OCI-LY7 (cell line): ENCODE measurements around the gene SPG7. TPM values are rescaled to one million over a fixed set of nuclear protein-coding genes. Genes with fewer than 3 reads are reported as not detected.

Source experiments
- BruUV-seq: library from RNA; stranded (reverse); fragments of 400-500 nt; replicated peaks from 2 replicates; lab custom pipeline; 2021; lab: Mats Ljungman, UMichigan
- CTCF ChIA-PET: fragments of 300-600 bp; sonication (Branson Sonifier 250); formaldehyde crosslinking; loops from one replicate; lab custom pipeline; 2022; ENCODE audit warnings: antibody characterized with exemption; ENCODE audit not compliant: unreplicated experiment; lab: Charles Lee
- POLR2A ChIA-PET: fragments of 300-600 bp; sonication (Branson Sonifier 250); formaldehyde crosslinking; loops from one replicate; lab custom pipeline; 2022; ENCODE audit warnings: antibody characterized with exemption; lab: Charles Lee
- DNase-seq: peaks from one replicate; pipeline ENCODE4 v3.0.0-alpha.2; 2015; ENCODE audit warnings: low spot score
- H2AFZ ChIP-seq: fragments of 200-600 bp; sonication (generic), shearing (Covaris generic); 2 replicates; pipeline ENCODE4 v1.6.1; 2014; ENCODE audit warnings: mild to moderate bottlenecking, antibody characterized with exemption, low read length, moderate library complexity
- H3K27ac ChIP-seq: fragments of 200-600 bp; sonication (generic); 2 replicates; pipeline ENCODE4 v1.5.1; 2014; ENCODE audit warnings: mixed run types, low read depth, mild to moderate bottlenecking, moderate library complexity, low read length, inconsistent platforms; ENCODE audit not compliant: poor library complexity, severe bottlenecking
- H3K36me3 ChIP-seq: fragments of 200-600 bp; sonication (generic); 2 replicates; pipeline ENCODE4 v1.6.1; 2014; ENCODE audit warnings: mild to moderate bottlenecking, antibody characterized with exemption, low read length, moderate library complexity, mixed read lengths; ENCODE audit not compliant: insufficient read depth
- H3K4me1 ChIP-seq: fragments of 200-600 bp; sonication (generic); 2 replicates; pipeline ENCODE4 v1.5.1; 2014; ENCODE audit warnings: mild to moderate bottlenecking, low read length; ENCODE audit not compliant: insufficient read depth, poor library complexity, severe bottlenecking
- H3K4me2 ChIP-seq: fragments of 200-600 bp; sonication (generic); 2 replicates; pipeline ENCODE4 v1.6.1; 2014; ENCODE audit warnings: mild to moderate bottlenecking, low read length
- H3K4me3 ChIP-seq: fragments of 200-600 bp; sonication (generic); 2 replicates; pipeline ENCODE4 v1.5.1; 2014; ENCODE audit warnings: mild to moderate bottlenecking, low read depth, low read length; ENCODE audit not compliant: poor library complexity, severe bottlenecking
- H3K79me2 ChIP-seq: fragments of 200-600 bp; sonication (generic); 2 replicates; pipeline ENCODE4 v1.6.1; 2016; ENCODE audit warnings: low read depth, mild to moderate bottlenecking, low read length, moderate library complexity, mixed read lengths; ENCODE audit not compliant: insufficient read depth
- H3K9me2 ChIP-seq: fragments of 200-600 bp; sonication (generic); 2 replicates; pipeline ENCODE4 v1.6.1; 2016; ENCODE audit warnings: mild to moderate bottlenecking, low read length, mixed read lengths; ENCODE audit not compliant: insufficient read depth
- H3K9me3 ChIP-seq: fragments of 200-600 bp; sonication (generic); 2 replicates; pipeline ENCODE4 v1.6.1; 2014; ENCODE audit warnings: mild to moderate bottlenecking, mixed run types, low read length, mixed read lengths
- H4K20me1 ChIP-seq: fragments of 200-600 bp; sonication (generic); 2 replicates; pipeline ENCODE4 v1.6.1; 2014; ENCODE audit warnings: mild to moderate bottlenecking, antibody characterized with exemption, low read length, moderate library complexity, mixed read lengths; ENCODE audit not compliant: insufficient read depth
- EZH2phosphoT487 ChIP-seq: fragments of 200-600 bp; sonication (generic); IDR thresholded peaks from 2 replicates; pipeline ENCODE4 v1.6.1; 2018; ENCODE audit warnings: low read depth, borderline replicate concordance, mild to moderate bottlenecking, mixed run types, antibody characterized with exemption, low read length, moderate library complexity, mixed read lengths
- intact Hi-C: fragments of 100-400 bp; cut with micrococcal nuclease; formaldehyde crosslinking; loops from one replicate; pipeline ENCODE4 v1.10.0; 2022; ENCODE audit not compliant: unreplicated experiment
- total RNA-seq, 2 experiments: library from RNA; depleted of rRNA in 1 of 2; stranded (reverse); fragments of >200 nt in 1 of 2; shearing (Covaris generic) in 1 of 2; gene quantifications; 2 replicates each; pipeline ENCODE4 v1.2.3, GENCODE V29; 2014 to 2022
- TF ChIP-seq, protein P1 (sequence below): fragments of 200-600 bp; sonication (generic); conservative IDR thresholded peaks from 2 replicates; pipeline ENCODE4 v1.5.1; 2014; ENCODE audit warnings: mild to moderate bottlenecking, antibody characterized with exemption, low read length, moderate library complexity, mixed read lengths

Gene SPG7
- total RNA-seq, 2 experiments from 2014 or later = 92.7 to 121 TPM

DNA sequence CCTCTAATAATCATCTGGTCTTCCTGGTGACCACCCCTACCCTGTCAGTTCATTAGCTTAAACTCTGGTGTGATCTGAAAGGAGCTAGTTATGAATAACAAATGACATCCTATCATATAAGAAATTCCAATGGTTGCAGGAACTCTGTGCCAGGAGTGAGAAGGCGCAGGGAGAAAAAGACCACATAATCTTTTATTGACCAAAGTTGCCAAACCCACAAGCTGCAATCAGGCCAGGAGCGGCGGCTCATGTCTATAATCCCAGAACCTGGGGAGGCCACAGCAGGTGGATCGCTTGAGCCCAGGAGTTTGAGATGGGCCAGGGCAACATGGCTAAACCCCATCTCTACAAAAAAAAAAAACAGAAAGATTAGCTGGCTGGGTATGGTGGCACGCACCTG lies 41.3 kb upstream of the SPG7 start:
- Histone ChIP-seq H3K27ac (no peak overlapping the region), H3K9me3 (no peaks in the 10 kb centered on the region), H4K20me1 (peaks cover 17% of the 10 kb centered on the region), H3K4me3 (no peak overlapping the region), H3K4me2 (no peak overlapping the region), H2AFZ (no peak overlapping the region), H3K79me2 (peaks cover 88% of the 10 kb centered on the region), H3K9me2 (no peaks in the 10 kb centered on the region), H3K4me1 (no peaks in the 10 kb centered on the region), H3K36me3 (peaks cover 65% of the 10 kb centered on the region)
- no TSS peak for BruUV-seq
- no peak for TF ChIP-seq EZH2phosphoT487
- DNase-seq = no peak
- POLR2A ChIA-PET = interaction anchor here (1.6 kb wide), 1 partner anchor 10 kb away, joined by 7 read pairs; no protein-coding TSS in a partner anchor
- intact Hi-C loops = no loop called here
- CTCF ChIA-PET = no interaction called here

DNA sequence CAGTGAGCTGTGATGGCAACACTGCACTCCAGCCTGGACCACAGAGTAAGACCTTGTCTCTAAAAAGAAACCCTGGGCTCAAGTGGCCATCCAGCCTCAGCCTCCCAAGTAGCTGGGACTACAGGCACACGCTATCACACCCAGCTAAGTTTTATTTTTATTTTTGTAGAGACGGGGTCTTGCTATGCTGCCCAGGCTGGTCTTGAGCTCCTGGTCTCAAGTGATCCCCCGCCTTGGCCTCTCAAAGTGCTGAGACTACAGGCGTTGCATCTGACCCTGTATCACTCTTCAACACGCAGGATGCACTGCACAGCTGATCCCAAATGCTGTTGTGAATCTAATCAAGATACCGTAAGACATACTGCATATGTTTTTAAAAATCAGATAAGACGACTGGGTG lies 40.8 kb upstream of the SPG7 start:
- TF ChIP-seq, protein P1, sequence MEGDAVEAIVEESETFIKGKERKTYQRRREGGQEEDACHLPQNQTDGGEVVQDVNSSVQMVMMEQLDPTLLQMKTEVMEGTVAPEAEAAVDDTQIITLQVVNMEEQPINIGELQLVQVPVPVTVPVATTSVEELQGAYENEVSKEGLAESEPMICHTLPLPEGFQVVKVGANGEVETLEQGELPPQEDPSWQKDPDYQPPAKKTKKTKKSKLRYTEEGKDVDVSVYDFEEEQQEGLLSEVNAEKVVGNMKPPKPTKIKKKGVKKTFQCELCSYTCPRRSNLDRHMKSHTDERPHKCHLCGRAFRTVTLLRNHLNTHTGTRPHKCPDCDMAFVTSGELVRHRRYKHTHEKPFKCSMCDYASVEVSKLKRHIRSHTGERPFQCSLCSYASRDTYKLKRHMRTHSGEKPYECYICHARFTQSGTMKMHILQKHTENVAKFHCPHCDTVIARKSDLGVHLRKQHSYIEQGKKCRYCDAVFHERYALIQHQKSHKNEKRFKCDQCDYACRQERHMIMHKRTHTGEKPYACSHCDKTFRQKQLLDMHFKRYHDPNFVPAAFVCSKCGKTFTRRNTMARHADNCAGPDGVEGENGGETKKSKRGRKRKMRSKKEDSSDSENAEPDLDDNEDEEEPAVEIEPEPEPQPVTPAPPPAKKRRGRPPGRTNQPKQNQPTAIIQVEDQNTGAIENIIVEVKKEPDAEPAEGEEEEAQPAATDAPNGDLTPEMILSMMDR = no peak
- TF ChIP-seq EZH2phosphoT487 = no peak
- Histone ChIP-seq H3K79me2 (peaks cover 91% of the 10 kb centered on the region), H2AFZ (no peak overlapping the region)

DNA sequence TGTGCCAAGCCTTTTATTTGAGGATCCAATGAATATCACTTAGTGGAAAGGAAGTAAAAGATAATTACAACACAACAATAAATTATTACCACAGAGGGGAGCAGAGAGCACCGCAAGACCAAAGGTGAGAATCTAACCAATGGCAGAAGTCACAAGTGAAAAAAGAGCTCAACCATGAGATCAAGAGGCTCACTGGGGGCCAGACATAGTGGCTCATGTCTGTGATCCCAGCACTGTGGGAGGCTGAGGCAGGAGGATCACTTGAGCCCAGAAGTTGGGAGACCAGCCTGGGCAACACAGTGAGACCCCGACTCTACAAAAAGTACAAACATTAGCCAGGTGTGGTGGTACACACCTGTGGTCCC lies 35.5 kb upstream of the SPG7 start:
- Histone ChIP-seq H3K9me2 (no peaks in the 10 kb centered on the region), H4K20me1 (peaks cover 63% of the 10 kb centered on the region), H3K27ac (no peak overlapping the region), H3K79me2 (peaks cover 100% of the 10 kb centered on the region), H2AFZ (no peak overlapping the region), H3K9me3 (no peaks in the 10 kb centered on the region), H3K4me2 (no peak overlapping the region), H3K36me3 (peaks cover 57% of the 10 kb centered on the region), H3K4me3 (no peak overlapping the region), H3K4me1 (peaks cover 44% of the 10 kb centered on the region)
- no TSS peak for BruUV-seq
- ChIA-PET CTCF (no interaction called here), POLR2A (interaction anchor here (1.0 kb wide), 1 partner anchor 17 kb away, joined by 3 read pairs; no protein-coding TSS in a partner anchor)
- no peak for DNase-seq
- TF ChIP-seq, protein P1 = no peak
- TF ChIP-seq EZH2phosphoT487 = no peak
- intact Hi-C loops = no loop called here

More for the DNA sequence above, 40.8 kb upstream of the SPG7 start:
- H4K20me1 ChIP-seq = peaks cover 21% of the 10 kb centered on the region
- H3K4me3 ChIP-seq = no peak overlapping the region
- no peak overlapping the region for H3K27ac ChIP-seq
- H3K9me2 ChIP-seq = no peaks in the 10 kb centered on the region
- H3K4me1 ChIP-seq = no peaks in the 10 kb centered on the region
- BruUV-seq = no TSS peak
- H3K36me3 ChIP-seq = peaks cover 70% of the 10 kb centered on the region
- no peaks in the 10 kb centered on the region for H3K9me3 ChIP-seq
- no peak overlapping the region for H3K4me2 ChIP-seq
- no peak for DNase-seq
- CTCF ChIA-PET = interaction anchor here (0.5 kb wide), 1 partner anchor 19 kb away, joined by 3 read pairs; no protein-coding TSS in a partner anchor
- POLR2A ChIA-PET = interaction anchor here (1.6 kb wide), 1 partner anchor 9 kb away, joined by 7 read pairs; no protein-coding TSS in a partner anchor
- intact Hi-C loops = no loop called here
